Measurements from ENCODE around the gene SPG21. TPM values are rescaled to one million over a fixed set of nuclear protein-coding genes. Genes with fewer than 3 reads are reported as not detected.

The SPG21 gene
- total and polyA plus RNA-seq, 3 donors from 2014 or later = 76.2 to 98.8 (median 85.5) TPM

DNA sequence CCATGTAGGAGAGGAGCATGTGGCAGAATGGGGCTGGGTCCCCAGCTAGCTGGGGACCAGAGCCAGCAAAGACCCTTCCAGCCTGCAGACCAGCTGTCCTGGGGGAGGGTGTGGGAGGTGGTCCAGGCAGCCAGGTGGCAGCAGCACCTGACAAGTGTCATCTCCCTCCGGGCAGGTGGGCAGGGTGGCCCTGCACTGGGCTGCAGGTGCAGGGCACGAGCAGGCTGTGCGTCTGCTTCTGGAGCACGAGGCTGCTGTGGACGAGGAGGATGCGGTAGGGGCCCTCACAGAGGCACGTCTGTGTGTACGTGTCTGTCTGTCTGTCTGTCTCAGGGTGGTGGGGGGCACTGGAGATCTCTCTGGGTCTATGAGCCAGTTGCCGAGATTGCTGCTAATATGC, 72.5 kb downstream of the SPG21 start:
- TF ChIP-seq CTCF (IDR thresholded peaks at IDR 0.05) (no peak), POLR2A (IDR thresholded peaks at IDR 0.05) (no peak)
- 89 to 100% methylated on average over 5 to 9 of the region's 9 CpGs for WGBS, 2 donors
- H3K36me3 ChIP-seq (ENCODE audit: low read depth, missing control alignments) = no peaks in the 10 kb centered on the region
- DNase-seq = no peak
- peaks cover 16% of the 10 kb centered on the region for H3K4me1 ChIP-seq
- no peak overlapping the region for H3K27ac ChIP-seq
- H3K27me3 ChIP-seq = no peaks in the 10 kb centered on the region
- no peak overlapping the region for H3K4me3 ChIP-seq
- intact Hi-C loops (cut with DNase I; ENCODE audit: low total_unique reads) = no loop called here
- no peaks in the 10 kb centered on the region for H3K9me3 ChIP-seq

GRCh38 chr15:64916365-64916764, 73.3 kb downstream of the SPG21 start:
- Histone ChIP-seq H3K4me1 (peaks cover 13% of the 10 kb centered on the region), H3K4me3 (no peak overlapping the region), H3K27me3 (no peaks in the 10 kb centered on the region), H3K27ac (no peak overlapping the region), H3K36me3 (ENCODE audit: low read depth, missing control alignments) (no peaks in the 10 kb centered on the region), H3K9me3 (no peaks in the 10 kb centered on the region)
- no peak for TF ChIP-seq CTCF (IDR thresholded peaks at IDR 0.05)
- no peak for TF ChIP-seq POLR2A (IDR thresholded peaks at IDR 0.05)
- 62 to 78% methylated on average over 2 of the region's 2 CpGs for WGBS, 2 donors
- intact Hi-C loops (cut with DNase I; ENCODE audit: low total_unique reads) = no loop called here
- DNase-seq = no peak

DNA sequence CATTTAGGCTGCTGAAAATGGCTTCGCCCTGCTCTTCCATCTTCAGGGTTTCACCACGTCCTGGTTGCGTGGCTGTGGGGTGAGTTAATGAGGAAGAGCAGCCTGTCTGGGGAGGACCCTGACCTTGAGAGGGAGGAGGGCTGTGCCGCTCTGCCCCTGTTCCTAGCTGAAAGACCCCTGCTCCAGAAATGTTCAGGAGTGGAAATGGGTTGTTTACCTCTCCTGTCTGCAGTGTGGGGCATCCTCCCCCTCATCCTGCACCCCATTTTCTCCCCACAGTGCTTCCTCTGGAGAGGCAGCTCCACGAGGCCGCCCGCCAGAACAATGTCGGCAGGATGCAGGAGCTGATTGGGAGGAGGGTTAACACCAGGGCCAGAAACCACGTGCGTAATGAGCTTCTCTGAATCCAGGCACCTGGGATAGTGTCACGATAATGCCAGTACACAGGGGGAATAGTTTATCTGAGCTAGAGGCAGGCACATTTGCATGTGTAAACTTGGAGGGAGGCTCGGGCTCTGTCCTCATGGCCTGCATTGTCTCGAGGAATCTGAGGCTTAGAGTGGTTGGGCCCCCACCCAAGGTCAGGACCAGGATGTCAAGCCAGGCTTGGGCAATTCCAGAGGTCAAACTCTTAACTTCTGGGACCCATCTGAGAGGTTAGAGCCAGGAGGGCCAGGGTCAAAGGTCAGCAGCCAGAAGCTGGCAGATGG, 74.0 kb downstream of the SPG21 start:
- H3K27ac ChIP-seq = no peak overlapping the region
- no peaks in the 10 kb centered on the region for H3K27me3 ChIP-seq
- 39 to 47% methylated on average over 12 to 13 of the region's 13 CpGs for WGBS, 2 donors
- H3K9me3 ChIP-seq = no peaks in the 10 kb centered on the region
- no peak for TF ChIP-seq POLR2A (IDR thresholded peaks at IDR 0.05)
- no peak for TF ChIP-seq CTCF (IDR thresholded peaks at IDR 0.05)
- intact Hi-C loops (cut with DNase I; ENCODE audit: low total_unique reads) = no loop called here
- H3K4me3 ChIP-seq = no peak overlapping the region
- no peaks in the 10 kb centered on the region for H3K36me3 ChIP-seq (ENCODE audit: low read depth, missing control alignments)
- peaks cover 16% of the 10 kb centered on the region for H3K4me1 ChIP-seq
- no peak for DNase-seq

Other genes starting within 250 kb of the SPG21 start
- 1 to 10 TPM; 5.0 to 5.8 TPM for gene RBPMS2, start 214.3 kb downstream of the SPG21 start, total RNA-seq
- 9.7 TPM for gene RBPMS2, start 214.3 kb downstream of the SPG21 start, polyA plus RNA-seq (ENCODE audit: insufficient read depth, low read depth, low replicate concordance)
- 10 to 100 TPM in 1 of 2 donors, 1 to 10 TPM in 1; 6.9 to 19.1 TPM for gene PIF1, start 164.3 kb downstream of the SPG21 start, total RNA-seq
- 3.4 TPM for gene PIF1, start 164.3 kb downstream of the SPG21 start, polyA plus RNA-seq (ENCODE audit: insufficient read depth, low read depth, low replicate concordance)
- 10 to 100 TPM; 17.2 to 28.9 TPM for gene PLEKHO2, start 148.0 kb downstream of the SPG21 start, total RNA-seq
- gene PLEKHO2, start 148.0 kb downstream of the SPG21 start, polyA plus RNA-seq (ENCODE audit: insufficient read depth, low read depth, low replicate concordance) = 19.3 TPM
- gene ANKDD1A, start 78.0 kb downstream of the SPG21 start, total RNA-seq = 10 to 100 TPM; 31.8 to 34.9 TPM
- gene ANKDD1A, start 78.0 kb downstream of the SPG21 start, polyA plus RNA-seq (ENCODE audit: insufficient read depth, low read depth, low replicate concordance) = 11.1 TPM
- 10 to 100 TPM; 33.9 to 34.4 TPM for gene MTFMT, start 39.7 kb upstream of the SPG21 start, total RNA-seq
- gene MTFMT, start 39.7 kb upstream of the SPG21 start, polyA plus RNA-seq (ENCODE audit: insufficient read depth, low read depth, low replicate concordance) = 12.1 TPM
- gene SLC51B, start 55.5 kb upstream of the SPG21 start, total RNA-seq = 1 to 10 TPM; 1.1 to 3.8 TPM
- gene SLC51B, start 55.5 kb upstream of the SPG21 start, polyA plus RNA-seq (ENCODE audit: insufficient read depth, low read depth, low replicate concordance) = 13.6 TPM
- gene RASL12, start 78.1 kb upstream of the SPG21 start, total RNA-seq = 10 to 100 TPM; 64.7 to 75.2 TPM
- 43.9 TPM for gene RASL12, start 78.1 kb upstream of the SPG21 start, polyA plus RNA-seq (ENCODE audit: insufficient read depth, low read depth, low replicate concordance)
- gene KBTBD13, start 86.8 kb upstream of the SPG21 start, total RNA-seq = 1 to 10 TPM; 2.4 to 3.4 TPM
- gene KBTBD13, start 86.8 kb upstream of the SPG21 start, polyA plus RNA-seq (ENCODE audit: insufficient read depth, low read depth, low replicate concordance) = 1.2 TPM
- 10 to 100 TPM; 11.3 to 12.1 TPM for gene UBAP1L, start 125.3 kb upstream of the SPG21 start, total RNA-seq
- gene UBAP1L, start 125.3 kb upstream of the SPG21 start, polyA plus RNA-seq (ENCODE audit: insufficient read depth, low read depth, low replicate concordance) = 3.7 TPM
- 10 to 100 TPM; 66.8 to 76.1 TPM for gene PDCD7, start 143.9 kb upstream of the SPG21 start, total RNA-seq
- gene PDCD7, start 143.9 kb upstream of the SPG21 start, polyA plus RNA-seq (ENCODE audit: insufficient read depth, low read depth, low replicate concordance) = 39.7 TPM
- 10 to 100 TPM; 60.4 to 89.4 TPM for gene CLPX, start 195.4 kb upstream of the SPG21 start, total RNA-seq
- gene CLPX, start 195.4 kb upstream of the SPG21 start, polyA plus RNA-seq (ENCODE audit: insufficient read depth, low read depth, low replicate concordance) = 75.8 TPM
- gene CILP, start 221.6 kb upstream of the SPG21 start, total RNA-seq = 10 to 100 TPM in 1 of 2 donors, 1 to 10 TPM in 1; 8.0 to 27.1 TPM
- 48.6 TPM for gene CILP, start 221.6 kb upstream of the SPG21 start, polyA plus RNA-seq (ENCODE audit: insufficient read depth, low read depth, low replicate concordance)